ENCODE results near the gene NOTCH4. TPM values are rescaled to one million over a fixed set of nuclear protein-coding genes. Genes with fewer than 3 reads are reported as not detected.

The NOTCH4 gene
- total RNA-seq, 1 donor from 2014 or later: 1.4 TPM

- H3K36me3 Mint-ChIP-seq (ENCODE audit: low read depth): peaks cover 17% of the 10 kb centered on the region
- no peaks in the 10 kb centered on the region for H3K27me3 Mint-ChIP-seq (ENCODE audit: low read depth)
- peak; percentile 56 for DNase-seq (ENCODE audit: low spot score)
- no peaks in the 10 kb centered on the region for H3K9me3 Mint-ChIP-seq (ENCODE audit: low read depth)
- H3K4me3 Mint-ChIP-seq (ENCODE audit: unreplicated experiment): no peak within 1 kb of the TSS
- TF ChIP-seq, protein P1, sequence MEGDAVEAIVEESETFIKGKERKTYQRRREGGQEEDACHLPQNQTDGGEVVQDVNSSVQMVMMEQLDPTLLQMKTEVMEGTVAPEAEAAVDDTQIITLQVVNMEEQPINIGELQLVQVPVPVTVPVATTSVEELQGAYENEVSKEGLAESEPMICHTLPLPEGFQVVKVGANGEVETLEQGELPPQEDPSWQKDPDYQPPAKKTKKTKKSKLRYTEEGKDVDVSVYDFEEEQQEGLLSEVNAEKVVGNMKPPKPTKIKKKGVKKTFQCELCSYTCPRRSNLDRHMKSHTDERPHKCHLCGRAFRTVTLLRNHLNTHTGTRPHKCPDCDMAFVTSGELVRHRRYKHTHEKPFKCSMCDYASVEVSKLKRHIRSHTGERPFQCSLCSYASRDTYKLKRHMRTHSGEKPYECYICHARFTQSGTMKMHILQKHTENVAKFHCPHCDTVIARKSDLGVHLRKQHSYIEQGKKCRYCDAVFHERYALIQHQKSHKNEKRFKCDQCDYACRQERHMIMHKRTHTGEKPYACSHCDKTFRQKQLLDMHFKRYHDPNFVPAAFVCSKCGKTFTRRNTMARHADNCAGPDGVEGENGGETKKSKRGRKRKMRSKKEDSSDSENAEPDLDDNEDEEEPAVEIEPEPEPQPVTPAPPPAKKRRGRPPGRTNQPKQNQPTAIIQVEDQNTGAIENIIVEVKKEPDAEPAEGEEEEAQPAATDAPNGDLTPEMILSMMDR (IDR thresholded peaks at IDR 0.05): no peak
- H3K27ac Mint-ChIP-seq (ENCODE audit: unreplicated experiment): peak within 1 kb of the TSS; percentile 17
- peaks cover 48% of the 10 kb centered on the region for H3K4me1 Mint-ChIP-seq (ENCODE audit: low read depth)
Measured at GRCh38 chr6:32184084-32184640, 39.7 kb downstream of the NOTCH4 start, which contains the start of gene AGER. TSS of gene AGER (minus strand) at chr6:32184253. CDS start at chr6:32184222, 31 bp downstream.

- peaks cover 17% of the 10 kb centered on the region for H3K36me3 Mint-ChIP-seq (ENCODE audit: low read depth)
- DNase-seq (ENCODE audit: low spot score): peak; percentile 46
- no peaks in the 10 kb centered on the region for H3K9me3 Mint-ChIP-seq (ENCODE audit: low read depth)
- peak overlapping the region; percentile 8 for H3K27ac Mint-ChIP-seq (ENCODE audit: unreplicated experiment)
- TF ChIP-seq, protein P1 (IDR thresholded peaks at IDR 0.05): no peak
- H3K4me3 Mint-ChIP-seq (ENCODE audit: unreplicated experiment): no peak overlapping the region
- H3K27me3 Mint-ChIP-seq (ENCODE audit: low read depth): no peaks in the 10 kb centered on the region
- H3K4me1 Mint-ChIP-seq (ENCODE audit: low read depth): peaks cover 48% of the 10 kb centered on the region
Measured at GRCh38 chr6:32183483-32184083, 40.3 kb downstream of the NOTCH4 start.

- Mint-ChIP-seq H3K27ac (ENCODE audit: unreplicated experiment) (no peak overlapping the region), H3K36me3 (ENCODE audit: low read depth) (peaks cover 17% of the 10 kb centered on the region)
- DNase-seq (ENCODE audit: low spot score): no peak
Measured at GRCh38 chr6:32183030-32183429, 40.8 kb downstream of the NOTCH4 start.

GRCh38 chr6:32182555-32182981, 41.3 kb downstream of the NOTCH4 start:
- Mint-ChIP-seq H3K36me3 (ENCODE audit: low read depth) (peaks cover 15% of the 10 kb centered on the region), H3K27ac (ENCODE audit: unreplicated experiment) (peak overlapping the region; percentile 45), H3K9me3 (ENCODE audit: low read depth) (no peaks in the 10 kb centered on the region), H3K4me3 (ENCODE audit: unreplicated experiment) (no peak overlapping the region), H3K4me1 (ENCODE audit: low read depth) (peaks cover 41% of the 10 kb centered on the region), H3K27me3 (ENCODE audit: low read depth) (no peaks in the 10 kb centered on the region)
- DNase-seq (ENCODE audit: low spot score): peak; percentile 71
- TF ChIP-seq, protein P1 (IDR thresholded peaks at IDR 0.05): no peak

More at GRCh38 chr6:32183030-32183429, 40.8 kb downstream of the NOTCH4 start:
- peaks cover 44% of the 10 kb centered on the region for H3K4me1 Mint-ChIP-seq (ENCODE audit: low read depth)
- no peak overlapping the region for H3K4me3 Mint-ChIP-seq (ENCODE audit: unreplicated experiment)
- TF ChIP-seq, protein P1 (IDR thresholded peaks at IDR 0.05): no peak
- H3K27me3 Mint-ChIP-seq (ENCODE audit: low read depth): no peaks in the 10 kb centered on the region
- H3K9me3 Mint-ChIP-seq (ENCODE audit: low read depth): no peaks in the 10 kb centered on the region

DNA sequence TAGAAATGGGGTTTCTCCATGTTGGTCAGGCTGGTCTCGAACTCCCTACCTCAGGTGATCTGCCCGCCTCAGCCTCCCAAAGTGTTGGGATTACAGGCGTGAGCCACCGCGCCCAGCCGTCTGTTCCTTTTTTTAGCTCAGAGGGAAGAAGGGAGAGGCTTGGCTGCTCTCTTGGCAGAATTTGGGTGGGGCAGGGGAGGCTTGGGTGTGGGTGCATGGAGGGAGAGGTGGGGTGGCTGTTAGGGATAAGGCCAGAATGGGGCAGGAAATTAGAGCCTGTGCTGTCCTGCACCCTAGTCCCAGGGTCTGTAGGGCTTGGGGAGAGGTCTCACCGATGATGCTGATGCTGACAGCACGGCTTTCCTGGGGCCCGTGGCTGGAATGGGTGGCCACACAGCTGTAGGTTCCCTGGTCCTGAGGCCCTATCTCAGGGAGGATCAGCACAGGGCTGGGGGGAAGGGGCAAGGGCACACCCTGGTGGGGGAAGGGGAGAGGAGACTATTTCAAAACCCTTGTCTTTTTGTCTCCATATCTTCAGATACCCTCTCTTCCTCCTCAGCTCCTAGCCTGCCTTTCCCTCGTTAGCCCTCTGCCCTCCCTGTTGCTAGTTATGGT, 41.8 kb downstream of the NOTCH4 start:
- H3K27me3 Mint-ChIP-seq (ENCODE audit: low read depth): no peaks in the 10 kb centered on the region
- H3K4me3 Mint-ChIP-seq (ENCODE audit: unreplicated experiment): no peak overlapping the region
- TF ChIP-seq, protein P1 (IDR thresholded peaks at IDR 0.05): no peak
- no peaks in the 10 kb centered on the region for H3K9me3 Mint-ChIP-seq (ENCODE audit: low read depth)
- H3K27ac Mint-ChIP-seq (ENCODE audit: unreplicated experiment): peak overlapping the region; percentile 45
- H3K4me1 Mint-ChIP-seq (ENCODE audit: low read depth): peaks cover 41% of the 10 kb centered on the region
- DNase-seq (ENCODE audit: low spot score): peak; percentile 74
- peaks cover 15% of the 10 kb centered on the region for H3K36me3 Mint-ChIP-seq (ENCODE audit: low read depth)
